Keratinocyte (primary cell): Measurements from ENCODE around the gene NBEAL2. TPM values are rescaled to one million over a fixed set of nuclear protein-coding genes. Genes with fewer than 3 reads are reported as not detected.

Experiments used
- DNase-seq: peaks from one replicate; pipeline ENCODE4 v3.0.0-alpha.2; 2011; ENCODE audit warnings: low read depth, missing footprints, low spot score
- FAIRE-seq: peaks from 2 replicates; lab custom pipeline; 2011; peaks lifted over from hg19 to GRCh38; lab: Jason Lieb, UNC
- H2AFZ ChIP-seq: 2 replicates; pipeline ENCODE4 v1.6.0; 2012; ENCODE audit warnings: low read length, control low read depth, inconsistent platforms; ENCODE audit not compliant: control insufficient read depth
- H3K27ac ChIP-seq: 2 replicates; pipeline ENCODE4 v1.5.1; 2011; ENCODE audit warnings: low read length; ENCODE audit not compliant: control insufficient read depth, insufficient read depth
- H3K27me3 ChIP-seq: 3 replicates; pipeline ENCODE4 v1.6.0; 2011; ENCODE audit warnings: low read length; ENCODE audit not compliant: control insufficient read depth, insufficient read depth; ENCODE audit errors: extremely low read depth
- H3K36me3 ChIP-seq, 2 experiments: 2 replicates in 1 of 2; 3 replicates in 1 of 2; pipeline ENCODE4 v1.5.1; 2011; ENCODE audit warnings: low read length in 2 of 2, mild to moderate bottlenecking in 1 of 2; ENCODE audit not compliant: control insufficient read depth in 2 of 2, insufficient read depth in 2 of 2; ENCODE audit errors: extremely low read depth in 1 of 2
- H3K4me1 ChIP-seq: 3 replicates; pipeline ENCODE4 v1.5.1; 2011; ENCODE audit warnings: low read length; ENCODE audit not compliant: control insufficient read depth, insufficient read depth; ENCODE audit errors: extremely low read depth
- H3K4me2 ChIP-seq: 3 replicates; pipeline ENCODE4 v1.6.0; 2011; ENCODE audit warnings: low read depth, low read length; ENCODE audit not compliant: control insufficient read depth, insufficient read depth; ENCODE audit errors: extremely low read depth
- H3K4me3 ChIP-seq, 3 experiments: fragments of 200-600 bp in 1 of 3; sonication (generic) in 1 of 3; 2 replicates in 2 of 3; 3 replicates in 1 of 3; pipeline ENCODE4 v1.5.1; 2011 to 2016; ENCODE audit warnings: low read length in 3 of 3, mild to moderate bottlenecking in 3 of 3, control low read depth in 2 of 3, inconsistent platforms in 1 of 3, low read depth in 1 of 3, mixed read lengths in 1 of 3, mixed run types in 1 of 3, moderate library complexity in 1 of 3; ENCODE audit not compliant: control insufficient read depth in 2 of 3, insufficient read depth in 2 of 3; ENCODE audit errors: extremely low read depth in 1 of 3
- H3K79me2 ChIP-seq: 2 replicates; pipeline ENCODE4 v1.6.0; 2012; ENCODE audit warnings: low read length; ENCODE audit not compliant: control insufficient read depth, insufficient read depth
- H3K9ac ChIP-seq: 3 replicates; pipeline ENCODE4 v1.6.0; 2011; ENCODE audit warnings: low read length; ENCODE audit not compliant: control insufficient read depth, insufficient read depth; ENCODE audit errors: extremely low read depth
- H3K9me1 ChIP-seq: 3 replicates; pipeline ENCODE4 v1.6.0; 2011; ENCODE audit warnings: low read length; ENCODE audit not compliant: control insufficient read depth, insufficient read depth; ENCODE audit errors: extremely low read depth
- H3K9me3 ChIP-seq: 2 replicates; pipeline ENCODE4 v1.5.1; 2012; ENCODE audit warnings: low read depth, low read length; ENCODE audit not compliant: control insufficient read depth
- H4K20me1 ChIP-seq: 3 replicates; pipeline ENCODE4 v1.6.0; 2011; ENCODE audit warnings: low read length; ENCODE audit not compliant: control insufficient read depth, insufficient read depth; ENCODE audit errors: extremely low read depth
- CTCF ChIP-seq, 3 experiments: IDR thresholded peaks in 1 of 3; conservative IDR thresholded peaks in 1 of 3; optimal IDR thresholded peaks in 1 of 3; 2 replicates in 2 of 3; 3 replicates in 1 of 3; pipeline versions ENCODE3 to v1.5.1; 2011; ENCODE audit warnings: low read length in 3 of 3, mild to moderate bottlenecking in 3 of 3, moderate library complexity in 2 of 3, control low read depth in 1 of 3, inconsistent platforms in 1 of 3; ENCODE audit not compliant: insufficient read depth in 2 of 3; ENCODE audit errors: extremely low read depth in 1 of 3
- EZH2 ChIP-seq: IDR thresholded peaks from one replicate; pipeline ENCODE4 v1.6.1; 2012; ENCODE audit warnings: inconsistent platforms, mild to moderate bottlenecking, low read length, moderate library complexity
- dilution Hi-C: fragments of 300-500 bp; cut with MboI; formaldehyde crosslinking; loops from one replicate; pipeline ENCODE4 v1.7.0; 2020; ENCODE audit warnings: low sequenced_read_pairs; ENCODE audit not compliant: extremely low pct_ligation_motif_present
- polyA plus RNA-seq, 5 experiments: library from polyadenylated mRNA; depleted of rRNA in 3 of 5; stranded (reverse) in 3 of 5; stranded (forward) in 1 of 5; unstranded in 1 of 5; fragments of >200 nt; gene quantifications; 1 replicate in 1 of 5; 2 replicates in 3 of 5; 3 replicates in 1 of 5; pipeline versions ENCODE4 v1.2.1 to v1.2.3, GENCODE V29; 2011 to 2012; ENCODE audit warnings: missing spikeins in 2 of 5, low read depth in 1 of 5, low replicate concordance in 1 of 5

NBEAL2 gene
- polyA plus RNA-seq, 1 donor (not counting 4 experiments of a cell fraction or from before 2014, with no cell fraction given): 22.8 TPM

- Histone ChIP-seq H2AFZ (no peak overlapping the region), H3K9me1 (peaks cover 20% of the 10 kb centered on the region), H3K36me3 (peaks cover 2 to 12% of the 10 kb centered on the region in 2 experiments), H3K79me2 (peaks cover 69% of the 10 kb centered on the region), H3K9me3 (no peaks in the 10 kb centered on the region), H3K27ac (peak overlapping the region; percentile 95), H4K20me1 (peaks cover 24% of the 10 kb centered on the region), H3K27me3 (no peaks in the 10 kb centered on the region), H3K4me1 (peaks cover 58% of the 10 kb centered on the region), H3K4me2 (peak overlapping the region; percentile 67), H3K4me3 (no peak overlapping the region), H3K9ac (peak overlapping the region; percentile 48)
- DNase-seq (no peak), FAIRE-seq (no peak)
- dilution Hi-C loops: no loop called here
- TF ChIP-seq CTCF (optimal IDR thresholded peaks at IDR 0.05 in 1 of 3, IDR thresholded peaks at IDR 0.05 in 1 of 3, conservative IDR thresholded peaks at IDR 0.05 in 1 of 3; ENCODE audit: extremely low read depth in 1 of 3, insufficient read depth in 2 of 3, low read length in 3 of 3) (no peak), EZH2 (no peak)
Observed at GRCh38 chr3:46948830-46949671, 30.4 kb upstream of the NBEAL2 start.

GRCh38 chr3:46950177-46950576, 29.3 kb upstream of the NBEAL2 start:
- no peak overlapping the region for H3K4me2 ChIP-seq
- H3K27me3 ChIP-seq: no peaks in the 10 kb centered on the region
- H3K9me1 ChIP-seq: peaks cover 20% of the 10 kb centered on the region
- FAIRE-seq: no peak
- H3K79me2 ChIP-seq: peaks cover 69% of the 10 kb centered on the region
- H3K9ac ChIP-seq: no peak overlapping the region
- dilution Hi-C loops: no loop called here
- H3K27ac ChIP-seq: no peak overlapping the region
- TF ChIP-seq CTCF (optimal IDR thresholded peaks at IDR 0.05 in 1 of 3, IDR thresholded peaks at IDR 0.05 in 1 of 3, conservative IDR thresholded peaks at IDR 0.05 in 1 of 3; ENCODE audit: extremely low read depth in 1 of 3, insufficient read depth in 2 of 3, low read length in 3 of 3) (no peak), EZH2 (no peak)
- H3K36me3 ChIP-seq: peaks cover 3 to 12% of the 10 kb centered on the region in 2 experiments
- H3K9me3 ChIP-seq: no peaks in the 10 kb centered on the region
- H3K4me1 ChIP-seq: peaks cover 47% of the 10 kb centered on the region
- peaks cover 28% of the 10 kb centered on the region for H4K20me1 ChIP-seq
- H2AFZ ChIP-seq: no peak overlapping the region
- no peak overlapping the region for H3K4me3 ChIP-seq
- DNase-seq: no peak
